Prostate gland (tissue), 2 donors: Measurements from ENCODE around the gene NANOS2. TPM values are rescaled to one million over a fixed set of nuclear protein-coding genes. Genes with fewer than 3 reads are reported as not detected.

Experiments used
- DNase-seq: peaks from one replicate; pipeline ENCODE4 v3.0.0-alpha.2; 2019; ENCODE audit warnings: low spot score
- H3K27ac ChIP-seq, 2 donors: fragments of 200-600 bp; sonication (generic); 2 replicates each; pipeline ENCODE4 v1.5.1; 2017 to 2019
- H3K27me3 ChIP-seq: fragments of 200-600 bp; sonication (generic); replicated peaks from 2 replicates; pipeline ENCODE4 v1.5.1; 2019; ENCODE audit not compliant: insufficient read depth
- H3K36me3 ChIP-seq, 2 donors: fragments of 200-600 bp; sonication (generic); 1 replicate in 1 of 2; 2 replicates in 1 of 2; pipeline versions ENCODE4 v1.5.1 to v1.8.1; 2017 to 2019
- H3K4me1 ChIP-seq: fragments of 200-600 bp; sonication (generic); replicated peaks from 2 replicates; pipeline ENCODE4 v1.5.1; 2019
- H3K4me3 ChIP-seq, 2 donors: fragments of 200-600 bp; sonication (generic); 2 replicates each; pipeline ENCODE4 v1.5.1; 2017 to 2019
- H3K9me3 ChIP-seq: fragments of 200-600 bp; sonication (generic); 2 replicates; pipeline ENCODE4 v1.5.1; 2017
- CTCF ChIP-seq, 4 experiments: fragments of 200-600 bp in 2 of 4; fragments of 450-650 bp in 2 of 4; sonication (generic) in 2 of 4; IDR thresholded peaks; 1 replicate in 3 of 4; 2 replicates in 1 of 4; pipeline ENCODE4 v1.5.1; 2016 to 2019; ENCODE audit warnings: antibody characterized with exemption in 4 of 4, mild to moderate bottlenecking in 2 of 4, moderate library complexity in 2 of 4
- POLR2A ChIP-seq: fragments of 450-650 bp; IDR thresholded peaks from one replicate; pipeline ENCODE4 v1.6.1; 2016; ENCODE audit warnings: antibody characterized with exemption, mild to moderate bottlenecking
- POLR2AphosphoS5 ChIP-seq: sonication (generic); formaldehyde crosslinking; IDR thresholded peaks from one replicate; pipeline ENCODE4 v1.6.1; 2017; ENCODE audit warnings: antibody characterized with exemption
- WGBS: methylation state at CpG from one replicate; pipeline ENCODE4 v1.1.5; 2018; 5-methylcytosine and 5-hydroxymethylcytosine counted together
- intact Hi-C: fragments of 100-400 bp; cut with DNase I; formaldehyde crosslinking; loops from one replicate; pipeline ENCODE4 v1.14.2; 2022
- total RNA-seq, 2 donors: library from RNA; depleted of rRNA; stranded (reverse); fragments of >200 nt; gene quantifications; one replicate each; pipeline ENCODE4 v1.1.0, GENCODE V29; 2016

The NANOS2 gene
- total RNA-seq, 2 donors from 2014 or later, result 4.1 TPM; not detected in 1

GRCh38 chr19:45890877-45891276 is 23.7 kb downstream of the NANOS2 start:
- intact Hi-C loops, result no loop called here
- no peak for DNase-seq
- H3K27me3 ChIP-seq, result no peaks in the 10 kb centered on the region
- TF ChIP-seq POLR2AphosphoS5 (no peak), CTCF (IDR thresholded peaks at IDR 0.05) (no peak), POLR2A (no peak)
- H3K9me3 ChIP-seq, result no peaks in the 10 kb centered on the region
- no peak overlapping the region for H3K4me3 ChIP-seq
- no peak overlapping the region for H3K27ac ChIP-seq
- H3K36me3 ChIP-seq, result no peaks in the 10 kb centered on the region
- H3K4me1 ChIP-seq, result no peaks in the 10 kb centered on the region
- 86% methylated on average over 15 of the region's 17 CpGs for WGBS

GRCh38 chr19:45889210-45889885 is 25.2 kb downstream of the NANOS2 start:
- intact Hi-C loops, result loop anchor here (10.0 kb wide), 1 partner anchor 125 kb away; no protein-coding TSS in a partner anchor

GRCh38 chr19:45887200-45887710 is 27.3 kb downstream of the NANOS2 start:
- TF ChIP-seq POLR2A, result no peak
- TF ChIP-seq CTCF (IDR thresholded peaks at IDR 0.05), result no peak
- no peak for TF ChIP-seq POLR2AphosphoS5
- Histone ChIP-seq H3K27me3 (no peaks in the 10 kb centered on the region), H3K4me1 (peaks cover 24% of the 10 kb centered on the region), H3K27ac (peak overlapping the region; percentile 60 to 92), H3K36me3 (no peaks in the 10 kb centered on the region), H3K9me3 (no peaks in the 10 kb centered on the region), H3K4me3 (peak overlapping the region; percentile 82 to 84)
- DNase-seq, result no peak
- intact Hi-C loops, result loop anchor here (2.0 to 10.0 kb wide), 2 partner anchors 24 to 128 kb away; partner anchors contain the start of gene SYMPK
- WGBS, result 25% methylated on average over 10 of the region's 10 CpGs

More at GRCh38 chr19:45889210-45889885, 25.2 kb downstream of the NANOS2 start:
- Histone ChIP-seq H3K27me3 (no peaks in the 10 kb centered on the region), H3K36me3 (no peaks in the 10 kb centered on the region), H3K9me3 (no peaks in the 10 kb centered on the region), H3K4me3 (no peak overlapping the region), H3K4me1 (peaks cover 10% of the 10 kb centered on the region), H3K27ac (no peak overlapping the region)
- TF ChIP-seq POLR2AphosphoS5 (no peak), CTCF (IDR thresholded peaks at IDR 0.05) (no peak), POLR2A (no peak)
- DNase-seq, result no peak
- WGBS, result 69% methylated on average over 6 of the region's 6 CpGs

DNA sequence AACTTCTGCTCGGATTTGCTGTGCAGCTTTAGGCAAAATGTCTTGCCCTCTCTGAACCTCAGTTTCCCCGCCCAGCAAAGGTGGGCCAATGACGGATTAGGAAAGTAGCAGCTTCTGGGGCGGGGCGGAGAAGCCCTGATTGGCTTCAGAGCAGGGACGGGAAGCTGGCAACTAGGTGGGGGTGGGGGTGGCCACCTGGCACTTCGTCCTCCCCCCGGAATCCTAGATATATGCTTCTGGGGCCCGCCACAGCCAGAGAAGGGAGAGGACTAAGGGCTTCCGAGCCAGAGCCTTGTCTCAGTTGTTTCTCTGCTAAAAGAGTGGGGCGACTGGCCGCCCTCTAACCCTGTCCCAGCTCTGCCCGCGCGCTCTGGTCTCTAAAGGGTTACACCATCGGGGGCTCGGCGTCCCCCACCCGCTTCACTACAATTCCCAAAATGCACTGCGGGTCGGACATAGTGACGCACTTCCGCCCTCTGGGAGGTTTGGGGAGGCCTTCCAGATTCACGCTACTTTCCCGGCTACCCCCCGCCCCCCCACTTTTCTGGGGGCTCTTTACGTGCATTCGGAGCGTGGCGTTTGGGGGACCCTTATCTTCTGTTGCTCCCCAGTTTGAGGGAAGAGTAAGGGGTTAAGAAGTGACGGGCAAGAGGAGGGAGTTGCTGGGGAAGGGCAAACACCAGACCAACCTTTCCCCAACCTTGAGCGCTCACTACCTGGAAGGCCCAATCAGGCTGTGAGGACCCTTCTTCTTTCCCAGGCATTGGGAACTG is 28.0 kb downstream of the NANOS2 start:
- intact Hi-C loops, result loop anchor here (2.0 to 10.0 kb wide), 2 partner anchors 24 to 128 kb away; partner anchors contain the start of gene SYMPK
- peak; percentile 88 for DNase-seq

More for the DNA sequence above, 28.0 kb downstream of the NANOS2 start:
- Histone ChIP-seq H3K27me3 (no peaks in the 10 kb centered on the region), H3K36me3 (no peaks in the 10 kb centered on the region), H3K9me3 (no peaks in the 10 kb centered on the region), H3K4me3 (peak overlapping the region; percentile 82 to 84), H3K27ac (peak overlapping the region; percentile 60 to 92), H3K4me1 (peaks cover 24% of the 10 kb centered on the region)
- 1% methylated on average over 32 of the region's 32 CpGs for WGBS
- TF ChIP-seq CTCF (IDR thresholded peaks at IDR 0.05) (no peak), POLR2AphosphoS5 (peak; percentile 98), POLR2A (no peak)
